Measurements from ENCODE around the gene SPRY4. TPM values are rescaled to one million over a fixed set of nuclear protein-coding genes. Genes with fewer than 3 reads are reported as not detected.

The SPRY4 gene
- total RNA-seq, 1 donor from 2014 or later = 14.8 TPM

- H3K27ac Mint-ChIP-seq = no peak overlapping the region
- peaks cover 27% of the 10 kb centered on the region for H3K4me1 Mint-ChIP-seq (ENCODE audit: low read depth)
Measured at GRCh38 chr5:142316051-142316450, 8.8 kb downstream of the SPRY4 start.

GRCh38 chr5:142315096-142315900 is 9.5 kb downstream of the SPRY4 start:
- Mint-ChIP-seq H3K4me3 (ENCODE audit: low read depth) (no peak overlapping the region), H3K36me3 (ENCODE audit: insufficient read depth) (peaks cover 6% of the 10 kb centered on the region), H3K4me1 (ENCODE audit: low read depth) (peaks cover 20% of the 10 kb centered on the region), H3K27me3 (no peaks in the 10 kb centered on the region), H3K9me3 (ENCODE audit: low read depth) (no peaks in the 10 kb centered on the region), H3K27ac (no peak overlapping the region)
- TF ChIP-seq, protein P1, sequence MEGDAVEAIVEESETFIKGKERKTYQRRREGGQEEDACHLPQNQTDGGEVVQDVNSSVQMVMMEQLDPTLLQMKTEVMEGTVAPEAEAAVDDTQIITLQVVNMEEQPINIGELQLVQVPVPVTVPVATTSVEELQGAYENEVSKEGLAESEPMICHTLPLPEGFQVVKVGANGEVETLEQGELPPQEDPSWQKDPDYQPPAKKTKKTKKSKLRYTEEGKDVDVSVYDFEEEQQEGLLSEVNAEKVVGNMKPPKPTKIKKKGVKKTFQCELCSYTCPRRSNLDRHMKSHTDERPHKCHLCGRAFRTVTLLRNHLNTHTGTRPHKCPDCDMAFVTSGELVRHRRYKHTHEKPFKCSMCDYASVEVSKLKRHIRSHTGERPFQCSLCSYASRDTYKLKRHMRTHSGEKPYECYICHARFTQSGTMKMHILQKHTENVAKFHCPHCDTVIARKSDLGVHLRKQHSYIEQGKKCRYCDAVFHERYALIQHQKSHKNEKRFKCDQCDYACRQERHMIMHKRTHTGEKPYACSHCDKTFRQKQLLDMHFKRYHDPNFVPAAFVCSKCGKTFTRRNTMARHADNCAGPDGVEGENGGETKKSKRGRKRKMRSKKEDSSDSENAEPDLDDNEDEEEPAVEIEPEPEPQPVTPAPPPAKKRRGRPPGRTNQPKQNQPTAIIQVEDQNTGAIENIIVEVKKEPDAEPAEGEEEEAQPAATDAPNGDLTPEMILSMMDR (IDR thresholded peaks at IDR 0.05; ENCODE audit: unreplicated experiment) = no peak
- no peak for DNase-seq (ENCODE audit: low spot score, unreplicated experiment)

More at GRCh38 chr5:142316051-142316450, 8.8 kb downstream of the SPRY4 start:
- no peaks in the 10 kb centered on the region for H3K9me3 Mint-ChIP-seq (ENCODE audit: low read depth)
- DNase-seq (ENCODE audit: low spot score, unreplicated experiment) = no peak
- no peaks in the 10 kb centered on the region for H3K27me3 Mint-ChIP-seq
- no peak overlapping the region for H3K4me3 Mint-ChIP-seq (ENCODE audit: low read depth)
- TF ChIP-seq, protein P1 (IDR thresholded peaks at IDR 0.05; ENCODE audit: unreplicated experiment) = no peak
- peaks cover 6% of the 10 kb centered on the region for H3K36me3 Mint-ChIP-seq (ENCODE audit: insufficient read depth)

- TF ChIP-seq, protein P1 (IDR thresholded peaks at IDR 0.05; ENCODE audit: unreplicated experiment) = no peak
- Mint-ChIP-seq H3K4me1 (ENCODE audit: low read depth) (peaks cover 16% of the 10 kb centered on the region), H3K27ac (no peak overlapping the region), H3K36me3 (ENCODE audit: insufficient read depth) (peaks cover 6% of the 10 kb centered on the region), H3K9me3 (ENCODE audit: low read depth) (no peaks in the 10 kb centered on the region), H3K27me3 (no peaks in the 10 kb centered on the region), H3K4me3 (ENCODE audit: low read depth) (no peak overlapping the region)
- no peak for DNase-seq (ENCODE audit: low spot score, unreplicated experiment)
Measured at GRCh38 chr5:142314606-142315005, 10.2 kb downstream of the SPRY4 start.

DNA sequence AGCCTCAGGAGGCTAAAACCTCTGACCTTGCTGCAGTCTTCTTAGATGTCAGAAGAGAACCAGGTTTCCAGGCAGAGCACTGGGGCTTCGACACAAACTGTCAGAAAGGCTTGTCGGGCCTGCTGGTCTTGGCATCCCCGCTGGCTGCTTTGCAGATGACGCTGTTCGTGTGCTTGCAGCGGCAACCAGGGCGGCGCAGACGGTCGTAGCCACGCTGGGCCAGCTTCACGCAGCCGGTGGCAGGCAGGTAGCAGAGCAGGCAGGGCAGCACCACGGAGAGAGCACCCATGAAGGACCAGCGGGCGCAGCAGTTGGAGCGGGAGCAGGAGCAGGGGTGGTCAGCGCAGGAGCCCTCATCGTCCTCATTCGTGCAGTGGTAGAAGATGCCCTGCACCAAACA is 10.7 kb downstream of the SPRY4 start:
- H3K27me3 Mint-ChIP-seq = no peaks in the 10 kb centered on the region
- no peaks in the 10 kb centered on the region for H3K9me3 Mint-ChIP-seq (ENCODE audit: low read depth)
- no peak overlapping the region for H3K4me3 Mint-ChIP-seq (ENCODE audit: low read depth)
- DNase-seq (ENCODE audit: low spot score, unreplicated experiment) = no peak
- peaks cover 12% of the 10 kb centered on the region for H3K4me1 Mint-ChIP-seq (ENCODE audit: low read depth)
- H3K36me3 Mint-ChIP-seq (ENCODE audit: insufficient read depth) = peaks cover 6% of the 10 kb centered on the region
- H3K27ac Mint-ChIP-seq = no peak overlapping the region
- TF ChIP-seq, protein P1 (IDR thresholded peaks at IDR 0.05; ENCODE audit: unreplicated experiment) = no peak

DNA sequence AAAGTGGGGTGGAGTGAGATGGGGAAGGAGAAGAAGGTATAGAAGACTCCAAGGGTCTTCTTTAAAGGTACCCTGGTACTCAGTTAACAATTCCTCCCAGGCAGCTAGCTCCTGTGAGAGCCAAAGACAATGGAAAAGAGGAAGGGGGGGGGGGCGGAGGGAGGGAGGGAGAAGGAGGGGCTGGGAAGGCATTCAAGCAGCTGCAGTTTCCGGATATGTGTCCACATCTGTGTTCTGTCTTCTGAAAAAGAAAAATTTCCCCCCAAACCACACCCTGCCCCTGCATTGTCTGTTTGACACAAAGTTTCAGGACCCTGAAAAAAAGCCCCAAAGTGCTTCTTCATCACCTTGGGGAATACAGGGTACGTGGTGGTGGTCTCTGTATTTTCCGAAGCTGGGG is 11.1 kb downstream of the SPRY4 start:
- TF ChIP-seq, protein P1 (IDR thresholded peaks at IDR 0.05; ENCODE audit: unreplicated experiment) = no peak
- peaks cover 6% of the 10 kb centered on the region for H3K36me3 Mint-ChIP-seq (ENCODE audit: insufficient read depth)
- peaks cover 12% of the 10 kb centered on the region for H3K4me1 Mint-ChIP-seq (ENCODE audit: low read depth)
- H3K4me3 Mint-ChIP-seq (ENCODE audit: low read depth) = no peak overlapping the region
- no peaks in the 10 kb centered on the region for H3K27me3 Mint-ChIP-seq
- no peak overlapping the region for H3K27ac Mint-ChIP-seq
- H3K9me3 Mint-ChIP-seq (ENCODE audit: low read depth) = no peaks in the 10 kb centered on the region
- DNase-seq (ENCODE audit: low spot score, unreplicated experiment) = no peak

Measured in progenitor cell of endocrine pancreas (in vitro differentiated cells).